ENCODE measurements around the gene RAP1A.

DNA sequence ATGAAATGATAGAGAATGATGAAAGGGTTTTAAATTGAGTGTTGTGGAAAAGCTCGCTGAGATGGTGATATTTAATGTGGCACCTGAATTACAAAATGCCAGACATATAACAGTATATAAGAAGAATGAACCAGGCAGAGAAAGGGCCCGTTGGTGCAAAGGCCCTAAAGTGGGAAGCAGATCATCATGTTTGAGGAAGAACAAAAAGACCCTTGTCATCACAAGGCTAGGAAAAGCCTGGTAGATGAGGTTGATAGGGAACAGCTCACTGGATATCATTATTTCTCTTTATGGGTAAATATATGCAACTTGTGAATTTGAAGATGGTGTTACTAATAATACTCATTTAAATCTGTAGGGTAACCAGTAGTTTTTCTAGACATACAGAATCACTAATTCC is 11.0 kb downstream of the RAP1A start:
- TF ChIP-seq, protein P1, sequence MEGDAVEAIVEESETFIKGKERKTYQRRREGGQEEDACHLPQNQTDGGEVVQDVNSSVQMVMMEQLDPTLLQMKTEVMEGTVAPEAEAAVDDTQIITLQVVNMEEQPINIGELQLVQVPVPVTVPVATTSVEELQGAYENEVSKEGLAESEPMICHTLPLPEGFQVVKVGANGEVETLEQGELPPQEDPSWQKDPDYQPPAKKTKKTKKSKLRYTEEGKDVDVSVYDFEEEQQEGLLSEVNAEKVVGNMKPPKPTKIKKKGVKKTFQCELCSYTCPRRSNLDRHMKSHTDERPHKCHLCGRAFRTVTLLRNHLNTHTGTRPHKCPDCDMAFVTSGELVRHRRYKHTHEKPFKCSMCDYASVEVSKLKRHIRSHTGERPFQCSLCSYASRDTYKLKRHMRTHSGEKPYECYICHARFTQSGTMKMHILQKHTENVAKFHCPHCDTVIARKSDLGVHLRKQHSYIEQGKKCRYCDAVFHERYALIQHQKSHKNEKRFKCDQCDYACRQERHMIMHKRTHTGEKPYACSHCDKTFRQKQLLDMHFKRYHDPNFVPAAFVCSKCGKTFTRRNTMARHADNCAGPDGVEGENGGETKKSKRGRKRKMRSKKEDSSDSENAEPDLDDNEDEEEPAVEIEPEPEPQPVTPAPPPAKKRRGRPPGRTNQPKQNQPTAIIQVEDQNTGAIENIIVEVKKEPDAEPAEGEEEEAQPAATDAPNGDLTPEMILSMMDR (conservative IDR thresholded peaks at IDR 0.05; ENCODE audit: low read length): no peak
- no peak for TF ChIP-seq EZH2phosphoT487 (IDR thresholded peaks at IDR 0.05; ENCODE audit: borderline replicate concordance)
